ENCODE measurements around the gene IGSF21.
"Not testable (repeated sequence)": the region's sequence is repeated elsewhere in the genome, so short reads cannot be mapped to it uniquely, and the experiment has no call there.

IGSF21 gene

DNA sequence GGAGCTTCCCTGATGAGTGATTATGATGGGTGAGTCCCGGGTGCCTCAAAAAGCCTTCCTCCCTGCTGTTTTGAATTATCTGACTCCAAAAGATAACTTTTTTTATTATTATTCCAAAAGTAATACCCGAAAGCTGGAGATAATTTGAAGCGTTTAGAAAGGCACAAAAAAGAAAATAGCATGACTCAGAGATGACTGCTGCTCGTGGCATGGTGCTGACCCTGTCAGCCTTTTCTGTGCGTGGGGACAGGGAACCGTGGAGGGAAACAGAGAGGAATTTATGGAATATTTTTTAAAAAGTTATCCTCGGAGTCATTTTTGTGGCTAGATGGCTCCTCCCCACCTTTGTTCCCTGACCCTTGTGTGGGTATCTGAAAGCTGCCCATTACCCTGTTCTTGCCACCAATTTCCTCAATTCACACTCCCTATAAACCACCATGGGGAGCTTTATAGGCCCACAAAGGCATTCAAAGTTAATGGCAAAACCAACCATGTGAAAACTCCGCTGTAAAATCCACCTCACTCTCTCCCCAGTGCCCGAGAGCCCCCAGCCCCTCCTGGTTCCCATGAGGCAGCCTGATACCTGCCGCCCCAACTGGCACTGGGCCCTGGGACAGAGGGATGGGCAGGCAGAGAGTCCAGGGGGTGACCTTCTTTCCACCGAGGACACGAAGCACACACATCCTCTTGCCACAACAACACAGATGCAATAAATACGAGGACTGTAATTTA, 37.5 kb downstream of the IGSF21 start:
- no peak for DNase-seq (ENCODE audit: low read depth, low spot score)

DNA sequence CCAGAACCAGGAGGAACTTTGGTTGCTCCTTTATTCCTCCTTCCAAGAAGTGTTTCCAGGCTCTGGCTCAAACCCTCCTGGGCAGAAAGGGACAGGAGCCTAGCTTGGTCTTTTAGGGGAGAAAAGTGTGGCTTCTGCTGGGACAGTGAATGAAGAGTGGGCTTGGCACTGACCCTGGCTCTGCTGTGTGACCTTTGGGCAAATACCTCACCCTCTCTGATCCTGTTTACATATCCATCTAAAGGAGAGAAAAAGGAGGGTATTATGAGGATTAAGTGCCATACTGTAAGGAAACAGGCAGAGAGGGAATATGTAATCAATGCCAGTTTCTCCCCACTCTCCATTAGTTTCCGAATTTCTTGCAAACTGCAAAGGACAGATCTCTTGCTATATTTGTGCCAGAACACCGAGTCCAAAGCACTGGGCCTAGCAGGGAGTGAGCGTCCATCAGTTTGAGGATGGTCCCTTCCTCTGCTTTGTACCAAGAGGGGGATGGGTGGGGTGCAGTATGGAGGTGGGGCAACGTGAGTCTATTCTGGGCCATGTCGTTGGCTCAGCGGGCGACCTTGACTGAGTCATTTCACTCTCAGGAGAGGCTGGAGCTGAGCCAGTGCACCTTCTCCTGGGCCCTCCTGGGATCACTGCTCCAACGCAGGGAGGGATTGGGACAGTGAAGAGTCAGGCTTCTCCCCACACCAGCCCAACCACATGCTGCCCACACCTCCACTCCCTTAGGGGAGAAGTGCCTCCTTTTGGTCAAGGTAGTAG, 38.4 kb downstream of the IGSF21 start:
- DNase-seq (ENCODE audit: low read depth, low spot score), result no peak

GRCh38 chr1:18146886-18147285, 39.3 kb downstream of the IGSF21 start:
- no peak for DNase-seq (ENCODE audit: low read depth, low spot score)

DNA sequence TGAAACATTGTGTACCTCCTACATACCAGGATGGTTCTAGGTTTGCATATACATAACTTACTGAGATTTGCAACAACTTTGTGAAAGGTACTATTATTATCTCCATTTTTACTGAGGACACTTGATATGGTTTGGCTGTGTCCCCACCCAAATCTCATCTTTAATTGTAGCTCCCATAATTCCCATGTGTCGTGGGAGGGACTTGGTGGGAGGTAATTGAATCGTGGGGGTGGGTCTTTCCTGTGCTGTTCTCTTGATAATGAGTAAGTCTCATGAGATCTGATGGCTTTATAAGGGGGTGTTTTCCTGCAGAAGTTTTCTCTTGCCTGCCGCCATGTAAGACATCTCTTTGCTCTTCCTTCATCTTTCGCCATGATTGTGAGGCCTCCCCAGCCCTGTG, 40.1 kb downstream of the IGSF21 start:
- no peak for DNase-seq (ENCODE audit: low read depth, low spot score)

GRCh38 chr1:18148461-18148860, 40.9 kb downstream of the IGSF21 start:
- DNase-seq (ENCODE audit: low read depth, low spot score), result no peak

DNA sequence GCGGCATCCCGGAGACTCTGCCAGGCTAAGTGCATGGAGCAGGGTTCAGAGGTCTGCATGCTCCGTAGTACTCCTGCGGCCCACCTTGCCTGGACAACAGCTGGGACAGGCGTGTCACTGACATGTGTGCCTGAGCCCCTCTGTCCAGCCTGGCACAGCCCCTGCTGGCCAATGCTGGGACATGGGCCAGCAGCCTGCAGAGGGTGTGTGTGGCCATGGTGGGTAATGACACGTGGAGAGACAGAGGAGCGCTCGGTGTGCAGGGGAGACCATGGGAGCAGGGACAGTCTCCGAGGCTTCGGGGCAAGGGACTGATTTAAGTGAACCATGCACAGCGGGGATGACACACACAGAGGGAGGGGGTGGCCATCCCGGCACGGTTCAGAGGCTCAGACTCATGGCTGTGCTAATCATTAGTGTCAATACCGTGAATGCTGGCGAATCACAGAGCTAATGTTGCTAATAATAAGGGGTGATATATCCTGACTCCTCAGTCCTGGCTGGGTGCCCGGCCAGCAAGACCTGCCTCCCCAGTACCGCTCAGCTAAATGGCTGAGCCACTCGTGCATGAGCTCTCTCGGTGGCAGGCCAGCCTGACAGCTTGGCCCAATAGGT, 41.5 kb downstream of the IGSF21 start:
- DNase-seq (ENCODE audit: low read depth, low spot score), result peak; percentile 6

DNA sequence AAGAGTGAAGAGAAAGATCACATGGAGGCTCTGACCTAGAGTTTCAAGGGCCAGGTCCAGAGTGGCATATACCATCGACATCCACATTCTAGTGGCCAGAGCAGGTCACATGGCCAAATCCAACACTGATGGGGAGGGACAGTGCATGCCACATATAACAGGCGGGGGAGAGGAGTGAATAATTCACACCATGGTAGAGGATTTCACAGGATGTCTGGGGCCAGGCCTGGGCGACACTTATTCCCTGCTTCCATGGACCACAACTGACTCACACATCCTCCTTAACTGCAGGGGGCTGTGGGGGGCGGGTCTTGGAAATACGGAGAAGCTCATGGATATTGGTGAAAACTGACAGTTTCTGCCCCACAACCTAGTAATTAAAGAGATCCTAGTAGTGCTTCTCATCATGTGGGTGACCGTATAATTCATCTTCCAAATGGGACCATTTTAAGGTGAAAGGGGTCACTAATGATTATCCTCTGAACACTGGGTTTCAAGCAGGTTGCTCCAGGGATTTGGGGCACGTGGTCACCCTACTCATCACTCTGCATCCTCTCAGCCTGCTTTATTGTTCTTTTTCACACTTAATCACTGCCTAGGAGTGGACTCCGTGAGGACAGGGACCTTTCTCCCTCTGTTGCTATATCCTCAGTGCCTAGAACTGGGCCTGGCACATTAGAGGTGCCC, 44.0 kb downstream of the IGSF21 start:
- no peak for DNase-seq (ENCODE audit: low read depth, low spot score)

DNA sequence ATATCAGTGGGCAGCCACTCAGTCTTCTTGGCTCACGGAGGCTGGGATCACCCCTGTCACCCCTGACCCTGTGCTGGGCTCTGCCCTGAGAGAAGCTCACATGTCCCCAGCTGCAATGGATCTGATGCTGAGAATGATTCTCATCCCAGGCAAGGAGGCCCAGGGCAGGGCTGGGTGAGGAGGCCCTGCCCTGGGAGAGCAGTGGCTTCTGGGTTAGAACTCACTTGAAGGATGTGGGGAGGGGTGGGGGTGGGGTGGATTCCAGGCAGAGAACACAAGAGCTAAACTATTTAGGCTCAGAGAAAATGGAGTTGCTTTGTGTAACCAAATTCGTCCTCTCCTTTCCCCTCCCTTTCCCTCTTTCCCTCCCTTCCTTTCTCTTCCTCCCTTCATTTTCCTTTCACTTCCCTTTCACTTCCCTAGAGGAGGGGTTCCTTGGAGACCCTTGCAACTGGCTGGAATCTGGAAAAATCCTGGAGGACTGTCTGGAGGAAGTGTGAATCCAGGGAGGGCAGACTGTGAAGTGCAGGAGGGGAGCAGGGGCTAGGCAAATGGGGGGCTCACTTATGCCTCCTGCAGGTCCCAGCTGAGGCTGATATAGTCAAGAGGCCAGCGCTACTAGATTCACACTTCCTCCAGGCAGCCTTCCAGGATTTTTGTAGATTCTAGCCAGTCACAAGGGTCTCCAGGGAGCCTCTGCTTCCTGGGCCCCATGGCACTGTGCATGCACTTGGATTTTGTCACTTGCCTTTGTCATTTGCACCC, 47.0 kb downstream of the IGSF21 start:
- no peak for DNase-seq (ENCODE audit: low read depth, low spot score)

GRCh38 chr1:18155881-18156385, 48.3 kb downstream of the IGSF21 start:
- no peak for DNase-seq (ENCODE audit: low read depth, low spot score)

DNA sequence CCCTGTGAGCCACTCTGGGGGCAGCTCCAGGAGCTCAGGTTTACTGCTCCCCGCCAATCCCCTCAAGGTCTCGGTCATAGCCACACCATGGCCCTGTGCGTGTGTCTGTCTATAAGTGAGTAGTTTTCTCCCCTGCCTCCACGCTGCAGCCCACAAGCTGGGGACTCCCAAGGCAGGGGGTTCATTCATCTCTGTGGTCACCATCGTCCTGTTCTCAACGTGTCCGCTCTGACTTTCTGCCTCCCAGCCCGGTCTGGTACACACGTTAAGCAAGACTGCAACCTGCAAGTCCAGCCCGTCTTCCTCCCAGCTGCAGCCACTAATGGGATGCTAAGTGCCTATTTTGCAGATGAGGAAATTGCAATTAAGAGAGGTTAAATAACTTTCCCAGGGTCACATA, 49.8 kb downstream of the IGSF21 start:
- DNase-seq (ENCODE audit: low read depth, low spot score), result no peak

- DNase-seq (ENCODE audit: low read depth, low spot score), result no peak
Measured at GRCh38 chr1:18157968-18158367, 50.4 kb downstream of the IGSF21 start.

GRCh38 chr1:18158714-18159113, 51.1 kb downstream of the IGSF21 start:
- no peak for DNase-seq (ENCODE audit: low read depth, low spot score)

DNA sequence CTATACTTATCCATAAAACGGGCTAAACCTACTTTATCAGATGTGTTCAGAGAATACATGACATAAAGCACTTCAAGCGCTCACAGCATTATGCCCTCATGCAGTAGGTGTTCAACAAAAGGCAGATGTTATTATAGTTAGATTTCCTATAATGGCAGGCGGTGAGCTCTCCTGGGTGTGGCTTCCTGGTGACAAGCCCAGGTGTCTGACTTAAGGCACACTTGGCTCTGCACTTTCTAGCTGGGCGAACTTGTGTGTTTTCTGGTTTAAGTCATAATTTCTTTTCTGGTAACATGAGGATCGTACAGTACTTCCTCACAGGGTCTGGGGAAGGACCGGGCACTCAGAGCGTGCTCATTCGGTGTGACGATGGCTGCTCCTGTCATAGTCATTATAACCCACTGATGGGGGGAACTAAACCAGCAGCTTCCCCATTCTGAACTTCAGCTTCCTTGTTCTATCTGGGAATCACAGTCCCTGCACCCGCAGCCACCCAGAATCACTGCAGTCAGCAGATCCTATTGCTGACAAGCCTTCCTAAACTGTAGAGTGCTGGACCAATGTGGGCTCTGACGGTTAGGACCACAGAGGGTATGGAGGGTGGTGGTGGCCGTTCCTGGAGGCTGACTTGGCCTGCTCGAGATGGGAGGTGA, 52.8 kb downstream of the IGSF21 start:
- DNase-seq (ENCODE audit: low read depth, low spot score), result no peak

GRCh38 chr1:18161690-18162089, 54.1 kb downstream of the IGSF21 start:
- DNase-seq (ENCODE audit: low read depth, low spot score), result no peak

DNA sequence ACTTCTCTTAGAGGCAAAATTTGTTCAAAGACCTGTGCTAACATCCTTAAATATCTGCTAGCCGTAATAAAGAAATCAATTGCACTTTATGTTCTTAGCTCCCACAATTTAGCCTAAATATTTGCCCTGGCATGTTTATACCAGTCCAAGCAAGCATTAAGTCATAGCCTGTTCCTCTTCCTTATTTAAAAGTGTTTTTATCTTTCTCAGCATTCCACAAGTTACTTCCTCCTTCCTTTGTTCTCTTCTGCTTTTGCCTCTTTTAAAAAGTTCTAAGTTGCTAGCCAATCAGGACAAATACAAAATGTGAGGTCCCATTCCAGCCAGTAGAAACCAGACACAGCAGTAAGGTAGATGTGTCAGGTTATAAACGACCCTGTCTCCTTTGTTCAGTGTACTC, 58.0 kb downstream of the IGSF21 start:
- not testable (repeated sequence) for DNase-seq (ENCODE audit: low read depth, low spot score)

DNA sequence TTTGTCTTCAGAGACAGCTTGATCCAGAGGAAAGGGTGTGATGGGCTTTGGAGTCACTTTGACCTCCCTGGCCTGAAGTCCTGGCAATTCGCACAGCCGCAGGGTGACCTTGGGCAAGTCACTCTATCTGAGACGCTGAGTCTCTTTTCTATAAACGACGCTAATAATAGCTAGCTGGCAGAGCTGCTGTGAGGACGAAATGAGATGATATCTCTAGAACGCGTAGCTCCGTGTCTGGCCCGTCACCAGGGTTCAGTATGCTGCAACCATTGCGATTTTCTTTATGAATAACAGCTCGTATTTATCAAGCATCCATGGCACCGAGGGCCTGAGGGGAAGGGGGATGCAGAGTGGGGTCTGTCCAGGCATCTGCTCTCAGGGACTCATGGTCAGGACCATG, 58.7 kb downstream of the IGSF21 start:
- DNase-seq (ENCODE audit: low read depth, low spot score), result no peak

GRCh38 chr1:18166929-18167328, 59.3 kb downstream of the IGSF21 start:
- no peak for DNase-seq (ENCODE audit: low read depth, low spot score)

GRCh38 chr1:18170444-18170843, 62.8 kb downstream of the IGSF21 start:
- DNase-seq (ENCODE audit: low read depth, low spot score), result no peak

- DNase-seq (ENCODE audit: low read depth, low spot score), result no peak
Measured at GRCh38 chr1:18174037-18174436, 66.4 kb downstream of the IGSF21 start.

DNA sequence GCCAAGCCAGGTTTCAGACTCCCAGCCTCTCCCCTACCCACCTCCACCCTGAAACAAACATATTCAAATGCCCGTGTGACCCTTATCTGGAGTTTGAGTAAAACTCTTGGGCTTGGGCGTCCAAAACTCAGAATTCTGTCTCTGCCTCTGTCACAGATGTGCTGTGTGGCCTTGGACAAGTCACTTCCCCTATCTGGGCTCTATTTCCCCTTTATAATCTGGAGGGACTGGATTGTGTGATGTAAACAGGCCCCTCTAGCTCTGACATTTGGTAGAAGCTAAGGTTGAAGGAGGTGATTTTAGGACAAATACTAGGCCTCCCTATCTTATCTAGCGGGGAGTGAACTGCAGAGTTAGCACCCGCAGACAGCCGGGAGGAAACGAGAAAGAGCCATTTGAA, 67.5 kb downstream of the IGSF21 start:
- no peak for DNase-seq (ENCODE audit: low read depth, low spot score)
